ENCODE measurements around the gene CD55. TPM values are rescaled to one million over a fixed set of nuclear protein-coding genes. Genes with fewer than 3 reads are reported as not detected.

CD55 gene
- total RNA-seq, 1 donor from 2014 or later, result 35.4 TPM

DNA sequence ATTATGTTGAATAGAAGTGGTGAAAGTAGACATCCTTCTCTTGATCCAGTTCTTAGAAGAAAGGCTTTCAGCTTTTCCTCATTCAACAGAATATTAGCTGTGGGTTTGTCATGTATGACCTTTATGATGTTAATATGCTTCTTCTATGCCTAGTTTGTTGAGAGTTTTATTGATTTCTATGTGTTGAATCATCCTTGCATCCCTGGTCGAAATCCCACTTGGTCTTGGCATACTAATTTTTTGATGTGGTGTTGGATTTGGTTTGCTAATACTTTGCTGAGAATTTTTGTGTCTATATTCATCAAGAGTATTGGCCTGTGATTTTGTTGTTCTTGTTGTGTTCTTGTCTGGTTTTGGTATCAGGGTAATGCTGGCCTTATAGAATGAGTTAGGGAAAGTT is 20.9 kb downstream of the CD55 start:
- no peak for TF ChIP-seq CTCF (IDR thresholded peaks at IDR 0.05; ENCODE audit: insufficient read depth, low read length, poor library complexity, severe bottlenecking)
- Histone ChIP-seq H3K27me3 (ENCODE audit: control insufficient read depth, insufficient read depth, low read length) (no peaks in the 10 kb centered on the region), H3K36me3 (ENCODE audit: control insufficient read depth, insufficient read depth, low read length) (no peaks in the 10 kb centered on the region), H3K4me3 (ENCODE audit: low read depth, low read length) (no peak overlapping the region)
- no peak for DNase-seq (ENCODE audit: low read depth)

- H3K36me3 ChIP-seq (ENCODE audit: control insufficient read depth, insufficient read depth, low read length), result no peaks in the 10 kb centered on the region
- no peak for TF ChIP-seq CTCF (IDR thresholded peaks at IDR 0.05; ENCODE audit: insufficient read depth, low read length, poor library complexity, severe bottlenecking)
These were observed 22.2 kb downstream of the CD55 start for GRCh38 chr1:207343675-207344074.

DNA sequence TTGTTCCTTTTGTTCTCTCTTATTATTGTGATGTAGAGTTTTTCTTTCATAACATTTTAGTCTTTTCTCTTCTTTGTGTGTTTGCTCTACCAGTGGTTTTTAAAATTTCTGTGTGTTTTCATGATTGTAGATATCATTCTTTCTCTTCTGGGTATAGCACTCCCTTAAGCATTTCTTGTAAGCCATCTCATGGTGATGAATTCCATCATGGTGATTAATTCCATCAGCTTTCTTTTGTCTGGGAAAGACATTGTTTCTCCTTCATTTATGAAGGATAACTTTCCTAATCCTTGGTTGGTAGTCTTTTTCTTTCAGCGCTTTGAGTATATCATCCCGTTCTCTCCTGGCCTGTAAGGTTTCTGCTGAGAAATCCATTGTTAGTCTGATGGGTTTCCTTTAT is 22.7 kb downstream of the CD55 start:
- Histone ChIP-seq H3K36me3 (ENCODE audit: control insufficient read depth, insufficient read depth, low read length) (no peaks in the 10 kb centered on the region), H3K4me3 (ENCODE audit: low read depth, low read length) (no peak overlapping the region), H3K27me3 (ENCODE audit: control insufficient read depth, insufficient read depth, low read length) (no peaks in the 10 kb centered on the region)
- no peak for TF ChIP-seq CTCF (IDR thresholded peaks at IDR 0.05; ENCODE audit: insufficient read depth, low read length, poor library complexity, severe bottlenecking)
- DNase-seq (ENCODE audit: low read depth), result no peak

More at GRCh38 chr1:207343675-207344074, 22.2 kb downstream of the CD55 start:
- no peak overlapping the region for H3K4me3 ChIP-seq (ENCODE audit: low read depth, low read length)
- no peaks in the 10 kb centered on the region for H3K27me3 ChIP-seq (ENCODE audit: control insufficient read depth, insufficient read depth, low read length)
- DNase-seq (ENCODE audit: low read depth), result no peak

- Histone ChIP-seq H3K27me3 (ENCODE audit: control insufficient read depth, insufficient read depth, low read length) (no peaks in the 10 kb centered on the region), H3K4me3 (ENCODE audit: low read depth, low read length) (no peak overlapping the region), H3K36me3 (ENCODE audit: control insufficient read depth, insufficient read depth, low read length) (no peaks in the 10 kb centered on the region)
- no peak for TF ChIP-seq CTCF (IDR thresholded peaks at IDR 0.05; ENCODE audit: insufficient read depth, low read length, poor library complexity, severe bottlenecking)
- no peak for DNase-seq (ENCODE audit: low read depth)
These were observed 24.4 kb downstream of the CD55 start for GRCh38 chr1:207345644-207346477.

- no peaks in the 10 kb centered on the region for H3K36me3 ChIP-seq (ENCODE audit: control insufficient read depth, insufficient read depth, low read length)
- H3K27me3 ChIP-seq (ENCODE audit: control insufficient read depth, insufficient read depth, low read length), result no peaks in the 10 kb centered on the region
These were observed 25.0 kb downstream of the CD55 start for GRCh38 chr1:207346513-207346912.

More at GRCh38 chr1:207346513-207346912, 25.0 kb downstream of the CD55 start:
- H3K4me3 ChIP-seq (ENCODE audit: low read depth, low read length), result no peak overlapping the region
- DNase-seq (ENCODE audit: low read depth), result no peak
- no peak for TF ChIP-seq CTCF (IDR thresholded peaks at IDR 0.05; ENCODE audit: insufficient read depth, low read length, poor library complexity, severe bottlenecking)
